PC-3 (cell line): Measurements from ENCODE around the gene ZNF25. TPM values are rescaled to one million over a fixed set of nuclear protein-coding genes. Genes with fewer than 3 reads are reported as not detected.

ENCODE experiments used
- ATAC-seq: fragments of 200-7000 bp; cut with Tn5 transposase; 2 replicates; pipeline ENCODE4 v1.9.1; 2020; ENCODE audit warnings: mild to moderate bottlenecking, moderate library complexity
- BruUV-seq: library from RNA; stranded (reverse); fragments of 400-500 nt; replicated peaks from 2 replicates; lab custom pipeline; 2021; lab: Mats Ljungman, UMichigan
- CTCF ChIA-PET: fragments of 300-600 bp; sonication (Branson Sonifier 250); formaldehyde crosslinking; loops from one replicate; lab custom pipeline; 2022; ENCODE audit warnings: antibody characterized with exemption; lab: Charles Lee
- POLR2A ChIA-PET: fragments of 300-600 bp; sonication (Branson Sonifier 250); formaldehyde crosslinking; loops from one replicate; lab custom pipeline; 2022; ENCODE audit warnings: antibody characterized with exemption; ENCODE audit not compliant: unreplicated experiment; lab: Charles Lee
- DNase-seq: peaks from one replicate; pipeline ENCODE4 v3.0.0-alpha.2; 2015
- H2AFZ ChIP-seq: fragments of 300-600 bp; sonication (generic); 2 replicates; pipeline ENCODE4 v1.6.0; 2016; ENCODE audit warnings: antibody characterized with exemption, low read length
- H3F3A ChIP-seq: fragments of 300-600 bp; sonication (generic); one replicate; pipeline ENCODE4 v1.6.0; 2017; ENCODE audit warnings: antibody characterized with exemption, low read length, control low read depth, mild to moderate bottlenecking; ENCODE audit not compliant: unreplicated experiment
- H3K27ac ChIP-seq: fragments of 300-600 bp; sonication (generic); 2 replicates; pipeline ENCODE4 v1.5.1; 2016; ENCODE audit warnings: mild to moderate bottlenecking, low read length
- H3K27me3 ChIP-seq: fragments of 300-600 bp; sonication (generic); 2 replicates; pipeline ENCODE4 v1.6.1; 2016; ENCODE audit warnings: low read length, mixed read lengths
- H3K36me3 ChIP-seq: fragments of 300-600 bp; sonication (generic); 2 replicates; pipeline ENCODE4 v1.6.1; 2016; ENCODE audit warnings: low read depth, mixed run types, low read length, mixed read lengths
- H3K4me1 ChIP-seq: fragments of 300-600 bp; sonication (generic); 2 replicates; pipeline ENCODE4 v1.5.1; 2016; ENCODE audit warnings: low read length; ENCODE audit not compliant: insufficient read depth
- H3K4me2 ChIP-seq: fragments of 300-600 bp; sonication (generic); 2 replicates; pipeline ENCODE4 v1.6.0; 2016; ENCODE audit warnings: low read length
- H3K4me3 ChIP-seq: fragments of 300-600 bp; sonication (generic); 2 replicates; pipeline ENCODE4 v1.5.1; 2016; ENCODE audit warnings: mild to moderate bottlenecking, low read length, mixed read lengths
- H3K79me2 ChIP-seq: fragments of 300-600 bp; sonication (generic); 2 replicates; pipeline ENCODE4 v1.6.1; 2017; ENCODE audit warnings: low read length, mixed read lengths
- H3K9ac ChIP-seq: fragments of 300-600 bp; sonication (generic); 2 replicates; pipeline ENCODE4 v1.6.0; 2016; ENCODE audit warnings: mild to moderate bottlenecking, low read length
- H3K9me2 ChIP-seq: fragments of 300-600 bp; sonication (generic); replicated peaks from 2 replicates; pipeline ENCODE4 v1.6.1; 2016; ENCODE audit warnings: mixed run types, low read length, mixed read lengths
- H3K9me3 ChIP-seq: fragments of 300-600 bp; sonication (generic); 2 replicates; pipeline ENCODE4 v1.6.1; 2016; ENCODE audit warnings: low read length, mixed read lengths
- H4K20me1 ChIP-seq: fragments of 300-600 bp; sonication (generic); 2 replicates; pipeline ENCODE4 v1.6.1; 2016; ENCODE audit warnings: low read length, mixed read lengths
- EZH2 ChIP-seq: fragments of 300-600 bp; sonication (generic); IDR thresholded peaks from one replicate; pipeline ENCODE4 v1.6.1; 2017; ENCODE audit warnings: antibody characterized with exemption, mild to moderate bottlenecking, low read length; ENCODE audit not compliant: unreplicated experiment
- EZH2phosphoT487 ChIP-seq: fragments of 300-600 bp; sonication (generic); IDR thresholded peaks from 2 replicates; pipeline ENCODE4 v1.6.1; 2018; ENCODE audit warnings: mild to moderate bottlenecking, antibody characterized with exemption, low read length, borderline replicate concordance
- intact Hi-C: fragments of 100-400 bp; cut with micrococcal nuclease; formaldehyde crosslinking; loops from 2 replicates; pipeline ENCODE4 v1.9.0; 2023
- total RNA-seq: library from RNA; depleted of rRNA; stranded (reverse); fragments of >200 nt; gene quantifications from 2 replicates; pipeline ENCODE4 v1.2.3, GENCODE V29; 2014
- TF ChIP-seq, protein P1 (sequence below): fragments of 300-600 bp; sonication (generic); conservative IDR thresholded peaks from 2 replicates; pipeline ENCODE4 v1.5.1; 2017; ENCODE audit warnings: antibody characterized with exemption, low read depth, mild to moderate bottlenecking, low read length

ZNF25 gene
- total RNA-seq, 1 experiment from 2014 or later: 3.9 TPM

DNA sequence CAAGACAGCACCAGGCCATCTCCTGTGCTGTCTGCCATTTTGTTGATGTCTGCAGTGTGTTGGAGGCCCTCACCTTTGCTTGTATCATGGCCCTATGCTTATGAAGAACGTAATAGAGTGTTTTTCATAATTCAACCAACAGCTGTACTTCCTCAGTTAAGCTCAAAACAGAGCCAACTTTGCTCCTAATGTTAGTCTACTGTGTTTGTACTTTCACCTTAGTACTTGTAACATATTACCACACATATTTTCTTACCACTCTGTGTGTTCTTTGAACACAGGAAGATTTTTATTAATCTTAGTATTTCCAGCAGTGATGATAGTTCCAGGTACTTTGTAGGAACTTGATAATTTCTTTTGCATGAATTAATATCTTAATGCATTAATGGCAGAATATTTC, 39.9 kb upstream of the ZNF25 start:
- no peak for TF ChIP-seq EZH2
- TF ChIP-seq EZH2phosphoT487: no peak
- TF ChIP-seq, protein P1, sequence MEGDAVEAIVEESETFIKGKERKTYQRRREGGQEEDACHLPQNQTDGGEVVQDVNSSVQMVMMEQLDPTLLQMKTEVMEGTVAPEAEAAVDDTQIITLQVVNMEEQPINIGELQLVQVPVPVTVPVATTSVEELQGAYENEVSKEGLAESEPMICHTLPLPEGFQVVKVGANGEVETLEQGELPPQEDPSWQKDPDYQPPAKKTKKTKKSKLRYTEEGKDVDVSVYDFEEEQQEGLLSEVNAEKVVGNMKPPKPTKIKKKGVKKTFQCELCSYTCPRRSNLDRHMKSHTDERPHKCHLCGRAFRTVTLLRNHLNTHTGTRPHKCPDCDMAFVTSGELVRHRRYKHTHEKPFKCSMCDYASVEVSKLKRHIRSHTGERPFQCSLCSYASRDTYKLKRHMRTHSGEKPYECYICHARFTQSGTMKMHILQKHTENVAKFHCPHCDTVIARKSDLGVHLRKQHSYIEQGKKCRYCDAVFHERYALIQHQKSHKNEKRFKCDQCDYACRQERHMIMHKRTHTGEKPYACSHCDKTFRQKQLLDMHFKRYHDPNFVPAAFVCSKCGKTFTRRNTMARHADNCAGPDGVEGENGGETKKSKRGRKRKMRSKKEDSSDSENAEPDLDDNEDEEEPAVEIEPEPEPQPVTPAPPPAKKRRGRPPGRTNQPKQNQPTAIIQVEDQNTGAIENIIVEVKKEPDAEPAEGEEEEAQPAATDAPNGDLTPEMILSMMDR: no peak
- no peaks in the 10 kb centered on the region for H3F3A ChIP-seq
- peaks cover 67% of the 10 kb centered on the region for H3K36me3 ChIP-seq
- no peak overlapping the region for H3K27ac ChIP-seq
- H3K4me3 ChIP-seq: no peak overlapping the region
- no peaks in the 10 kb centered on the region for H3K27me3 ChIP-seq
- BruUV-seq: no TSS peak
- no peaks in the 10 kb centered on the region for H3K9me3 ChIP-seq
- no peak overlapping the region for H3K4me2 ChIP-seq
- no peak for DNase-seq
- no peak for ATAC-seq
- H2AFZ ChIP-seq: no peak overlapping the region
- CTCF ChIA-PET: no interaction called here
- H3K79me2 ChIP-seq: peaks cover 30% of the 10 kb centered on the region
- H3K9ac ChIP-seq: no peak overlapping the region
- no peaks in the 10 kb centered on the region for H4K20me1 ChIP-seq
- peaks cover 12% of the 10 kb centered on the region for H3K4me1 ChIP-seq
- POLR2A ChIA-PET: no interaction called here
- intact Hi-C loops: no loop called here
- no peaks in the 10 kb centered on the region for H3K9me2 ChIP-seq

DNA sequence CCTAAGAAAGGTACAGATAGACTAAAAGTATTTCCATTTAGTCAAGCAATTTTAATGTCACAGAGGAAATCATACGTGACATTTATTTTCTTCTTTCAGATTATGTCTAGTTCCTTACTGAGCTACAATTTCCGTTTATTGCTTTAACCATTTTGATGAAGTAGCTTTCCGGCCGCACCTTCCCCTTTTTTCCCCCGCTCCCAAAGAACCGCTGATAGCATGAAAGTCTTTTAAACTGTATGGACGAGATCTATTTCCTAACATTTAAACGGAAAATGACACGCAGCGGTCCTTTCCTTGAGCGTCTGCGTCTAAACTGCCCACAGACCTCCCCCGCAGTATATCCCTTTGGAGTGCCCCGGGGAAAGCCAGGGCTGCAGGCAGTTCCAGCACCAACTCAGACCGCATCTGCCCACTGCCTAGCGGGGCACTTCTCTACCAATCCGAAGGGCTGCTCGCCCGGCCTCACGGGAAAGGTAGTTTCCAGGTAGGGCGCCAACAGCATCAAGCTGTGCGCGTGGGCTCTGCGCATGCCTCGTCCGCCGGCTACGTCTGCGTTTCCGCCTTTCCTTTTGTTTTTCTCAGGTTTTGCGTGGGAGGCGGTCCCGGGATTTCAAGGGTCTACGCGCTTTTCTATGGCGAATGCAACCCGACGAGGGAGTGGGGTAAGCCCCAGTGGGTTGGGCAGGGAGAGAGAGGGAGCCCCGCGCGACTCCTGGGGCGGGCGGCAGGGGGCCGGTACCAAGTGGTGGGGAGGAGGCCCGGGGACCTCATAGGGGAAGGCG, 33.9 kb upstream of the ZNF25 start, which contains the start of gene ZNF33A:
Gene ZNF33A, plus strand, starts transcription at position 557 of the 785 bp plus-strand sequence. CDS start 1,667 bp downstream, outside the sequence.
- TSS peak; percentile 78 for BruUV-seq
- Histone ChIP-seq H3K27me3 (no peaks in the 10 kb centered on the region), H3F3A (no peaks in the 10 kb centered on the region), H3K4me3 (peak within 1 kb of the TSS; percentile 71), H3K36me3 (peaks cover 16% of the 10 kb centered on the region), H2AFZ (peak within 1 kb of the TSS; percentile 88), H3K9me3 (no peaks in the 10 kb centered on the region), H3K79me2 (peaks cover 28% of the 10 kb centered on the region), H4K20me1 (no peaks in the 10 kb centered on the region), H3K4me1 (peaks cover 18% of the 10 kb centered on the region), H3K9me2 (no peaks in the 10 kb centered on the region), H3K9ac (peak within 1 kb of the TSS; percentile 89), H3K27ac (peak within 1 kb of the TSS; percentile 89), H3K4me2 (peak within 1 kb of the TSS; percentile 87)
- peak; percentile 98 for DNase-seq
- peak; percentile 93 for ATAC-seq
- intact Hi-C loops: loop anchor here (1.0 kb wide), 4 partner anchors 22 to 152 kb away; partner anchors contain the start of genes ZNF25 and ZNF37A
- ChIA-PET POLR2A (interaction anchor here (0.6 to 0.9 kb wide), 2 partner anchors 33 to 344 kb away, joined by 4 read pairs; no protein-coding TSS in a partner anchor), CTCF (interaction anchor here (0.7 to 1.0 kb wide), 2 partner anchors 33 to 355 kb away, joined by 3 read pairs; no protein-coding TSS in a partner anchor)
- TF ChIP-seq EZH2phosphoT487 (no peak), EZH2 (no peak)
- TF ChIP-seq, protein P1: no peak; the same call in 1 of the 2 replicates
